Neuronal stem cell (in vitro differentiated cells): ENCODE measurements around the gene SYDE1.

Experiments
- DNase-seq: peaks from one replicate; pipeline ENCODE4 v3.0.0-alpha.2; 2013; ENCODE audit warnings: low spot score
- H2AFZ ChIP-seq: one replicate; pipeline ENCODE4 v1.6.1; 2013; ENCODE audit warnings: mild to moderate bottlenecking, low read length, inconsistent platforms
- H2AK5ac ChIP-seq: 2 replicates; pipeline ENCODE4 v1.6.1; 2013; ENCODE audit warnings: low read depth, mild to moderate bottlenecking, inconsistent platforms, low read length, moderate library complexity, mixed read lengths
- H2BK120ac ChIP-seq: 2 replicates; pipeline ENCODE4 v1.6.1; 2013; ENCODE audit warnings: low read depth, mild to moderate bottlenecking, inconsistent platforms, low read length, moderate library complexity, mixed read lengths
- H2BK12ac ChIP-seq: one replicate; pipeline ENCODE4 v1.6.1; 2013; ENCODE audit warnings: low read length, inconsistent platforms
- H2BK15ac ChIP-seq: 2 replicates; pipeline ENCODE4 v1.6.1; 2013; ENCODE audit warnings: mild to moderate bottlenecking, low read length, inconsistent platforms, mixed read lengths
- H2BK5ac ChIP-seq: one replicate; pipeline ENCODE4 v1.6.1; 2013; ENCODE audit warnings: inconsistent platforms, mild to moderate bottlenecking, low read length, moderate library complexity
- H3K14ac ChIP-seq: one replicate; pipeline ENCODE4 v1.6.1; 2013; ENCODE audit warnings: low read length, inconsistent platforms
- H3K18ac ChIP-seq: 2 replicates; pipeline ENCODE4 v1.6.1; 2013; ENCODE audit warnings: low read length, inconsistent platforms
- H3K23ac ChIP-seq: 2 replicates; pipeline ENCODE4 v1.6.1; 2013; ENCODE audit warnings: low read depth, mild to moderate bottlenecking, mixed read lengths, low read length, inconsistent platforms; ENCODE audit not compliant: poor library complexity
- H3K27ac ChIP-seq: replicated peaks from 3 replicates; pipeline ENCODE4 v1.5.1; 2013; ENCODE audit warnings: low read length, inconsistent platforms
- H3K27me3 ChIP-seq, 3 experiments: 2 replicates each; pipeline ENCODE4 v1.6.1; 2013; ENCODE audit warnings: low read length in 3 of 3, mild to moderate bottlenecking in 2 of 3, inconsistent platforms in 1 of 3, low read depth in 1 of 3, mixed read lengths in 1 of 3, moderate library complexity in 1 of 3; ENCODE audit not compliant: control insufficient read depth in 3 of 3, insufficient read depth in 3 of 3
- H3K36me3 ChIP-seq, 2 donors: replicated peaks in 1 of 2; 2 replicates each; pipeline ENCODE4 v1.6.1; 2013; ENCODE audit warnings: low read length in 2 of 2; ENCODE audit not compliant: control insufficient read depth in 2 of 2, insufficient read depth in 2 of 2
- H3K4ac ChIP-seq: 2 replicates; pipeline ENCODE4 v1.6.1; 2013; ENCODE audit warnings: inconsistent platforms, mild to moderate bottlenecking, low read length, moderate library complexity
- H3K4me1 ChIP-seq, 2 donors: 1 replicate in 1 of 2; 2 replicates in 1 of 2; pipeline ENCODE4 v1.6.1; 2013; ENCODE audit warnings: low read length in 2 of 2, low read depth in 1 of 2; ENCODE audit not compliant: control insufficient read depth in 2 of 2, insufficient read depth in 1 of 2
- H3K4me2 ChIP-seq: one replicate; pipeline ENCODE4 v1.6.1; 2013; ENCODE audit warnings: mild to moderate bottlenecking, low read length, inconsistent platforms; ENCODE audit not compliant: insufficient read depth, poor library complexity, severe bottlenecking
- H3K4me3 ChIP-seq, 2 donors: 2 replicates each; pipeline ENCODE4 v1.5.1; 2013; ENCODE audit warnings: low read length in 2 of 2, mild to moderate bottlenecking in 2 of 2, inconsistent platforms in 1 of 2, moderate library complexity in 1 of 2
- H3K79me1 ChIP-seq: one replicate; pipeline ENCODE4 v1.6.1; 2013; ENCODE audit warnings: low read depth, mild to moderate bottlenecking, inconsistent platforms, low read length, moderate library complexity
- H3K9ac ChIP-seq: one replicate; pipeline ENCODE4 v1.6.1; 2013; ENCODE audit warnings: mild to moderate bottlenecking, low read depth, low read length, inconsistent platforms; ENCODE audit not compliant: poor library complexity
- H3K9me3 ChIP-seq, 2 donors: replicated peaks in 1 of 2; 2 replicates each; pipeline versions ENCODE3 to v1.6.1; 2013; ENCODE audit warnings: low read length in 2 of 2, mild to moderate bottlenecking in 2 of 2, inconsistent platforms in 1 of 2, low read depth in 1 of 2, mixed read lengths in 1 of 2, moderate library complexity in 1 of 2; ENCODE audit not compliant: control insufficient read depth in 2 of 2, insufficient read depth in 1 of 2
- H4K8ac ChIP-seq: one replicate; pipeline ENCODE4 v1.6.1; 2013; ENCODE audit warnings: low read depth, mild to moderate bottlenecking, inconsistent platforms, low read length, moderate library complexity
- H4K91ac ChIP-seq: one replicate; pipeline ENCODE4 v1.6.1; 2013; ENCODE audit warnings: low read length, low read depth, mild to moderate bottlenecking, inconsistent platforms; ENCODE audit not compliant: poor library complexity
- WGBS, 2 donors: extraction: QIAGEN DNeasy Blood & Tissue Kit; methylation state at CpG; one replicate each; pipeline ENCODE4 v1.1.7; 2013; ENCODE audit warnings: missing lambda C conversion rate in 2 of 2, mixed read lengths in 1 of 2; ENCODE audit not compliant: insufficient read length in 2 of 2, insufficient replicate concordance in 1 of 2; ENCODE audit errors: extremely low coverage in 2 of 2; 5-methylcytosine and 5-hydroxymethylcytosine counted together

SYDE1 gene

GRCh38 chr19:15136234-15136954, 29.2 kb downstream of the SYDE1 start:
- H3K9ac ChIP-seq: no peak overlapping the region
- no peak overlapping the region for H3K23ac ChIP-seq
- H3K4me2 ChIP-seq: no peak overlapping the region
- no peak overlapping the region for H3K4me3 ChIP-seq
- no peak overlapping the region for H3K27ac ChIP-seq
- no peak for DNase-seq
- H3K18ac ChIP-seq: no peak overlapping the region
- no peak overlapping the region for H2AK5ac ChIP-seq
- H3K4me1 ChIP-seq: no peaks in the 10 kb centered on the region
- no peak overlapping the region for H2BK15ac ChIP-seq
- H3K36me3 ChIP-seq: no peaks in the 10 kb centered on the region
- H2AFZ ChIP-seq: no peak overlapping the region
- H3K79me1 ChIP-seq: no peaks in the 10 kb centered on the region
- no peak overlapping the region for H3K14ac ChIP-seq
- H4K8ac ChIP-seq: no peak overlapping the region
- no peak overlapping the region for H2BK12ac ChIP-seq
- H2BK120ac ChIP-seq: no peak overlapping the region
- H4K91ac ChIP-seq: no peak overlapping the region
- WGBS, 2 donors: no CpG with 5 or more reads among the region's 2 CpGs
- peaks cover 4 to 12% of the 10 kb centered on the region in 2 donors for H3K9me3 ChIP-seq
- H3K4ac ChIP-seq: no peak overlapping the region
- H2BK5ac ChIP-seq: no peak overlapping the region
- peaks cover 0 to 3% (median 0%) of the 10 kb centered on the region in 3 experiments for H3K27me3 ChIP-seq

DNA sequence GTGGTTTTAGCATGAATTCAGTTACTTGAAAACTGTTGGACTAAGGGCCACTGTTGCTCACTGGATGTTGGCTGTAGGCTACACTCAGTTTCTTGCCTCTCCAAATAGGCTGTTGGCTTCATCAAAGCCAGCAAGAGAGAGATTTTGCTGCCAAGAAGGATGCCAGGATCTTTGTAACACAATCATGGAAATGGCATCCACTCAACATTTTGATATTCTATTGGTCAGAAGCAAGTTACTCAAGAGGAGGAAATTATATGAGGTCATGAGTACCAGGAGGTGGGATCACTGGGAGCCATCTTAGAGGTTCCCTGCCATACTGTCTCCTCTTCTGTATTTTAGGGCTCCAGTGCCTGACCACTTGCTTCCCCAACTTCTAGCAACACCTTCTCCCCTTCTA, 30.6 kb downstream of the SYDE1 start:
- no peak overlapping the region for H3K9ac ChIP-seq

DNA sequence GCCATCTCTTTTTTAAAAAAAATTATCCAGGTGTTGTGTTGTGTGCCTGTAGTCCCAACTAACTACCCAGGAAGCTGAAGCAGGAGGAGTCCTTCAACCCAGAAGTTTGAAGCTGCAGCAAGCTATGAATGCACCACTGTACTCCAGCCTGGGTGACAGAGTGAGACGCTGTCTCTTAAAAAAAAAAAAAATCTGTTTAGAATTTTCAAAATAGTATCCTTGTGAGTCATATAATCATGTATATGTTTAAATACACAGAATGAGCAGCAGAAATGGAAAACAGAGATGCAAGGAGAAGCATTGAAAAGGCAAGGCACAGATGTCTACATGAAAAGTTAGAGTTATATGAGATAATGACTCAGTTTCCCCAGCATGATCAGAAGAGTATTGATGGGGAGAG, 31.2 kb downstream of the SYDE1 start:
- H3K36me3 ChIP-seq: no peaks in the 10 kb centered on the region
- no peak overlapping the region for H3K23ac ChIP-seq
- H3K4me1 ChIP-seq: no peaks in the 10 kb centered on the region
- H3K4me3 ChIP-seq: no peak overlapping the region
- H3K9me3 ChIP-seq: peaks cover 8 to 12% of the 10 kb centered on the region in 2 donors
- no peaks in the 10 kb centered on the region for H3K79me1 ChIP-seq
- H4K91ac ChIP-seq: no peak overlapping the region
- H4K8ac ChIP-seq: no peak overlapping the region
- no peak overlapping the region for H3K18ac ChIP-seq
- H3K4me2 ChIP-seq: no peak overlapping the region
- no peak overlapping the region for H3K9ac ChIP-seq
- peaks cover 0 to 3% (median 3%) of the 10 kb centered on the region in 3 experiments for H3K27me3 ChIP-seq
- H2AFZ ChIP-seq: no peak overlapping the region
- H2BK5ac ChIP-seq: no peak overlapping the region
- no peak overlapping the region for H2BK15ac ChIP-seq
- no peak overlapping the region for H2AK5ac ChIP-seq
- H2BK12ac ChIP-seq: no peak overlapping the region
- H3K4ac ChIP-seq: no peak overlapping the region
- DNase-seq: no peak
- no CpG with 5 or more reads among the region's 1 CpG for WGBS, 2 donors
- no peak overlapping the region for H3K14ac ChIP-seq
- no peak overlapping the region for H3K27ac ChIP-seq
- H2BK120ac ChIP-seq: no peak overlapping the region

More for the DNA sequence above, 30.6 kb downstream of the SYDE1 start:
- H2BK15ac ChIP-seq: no peak overlapping the region
- no peak overlapping the region for H2BK12ac ChIP-seq
- no peak overlapping the region for H2BK120ac ChIP-seq
- no peak overlapping the region for H4K91ac ChIP-seq
- H3K9me3 ChIP-seq: peaks cover 8 to 12% of the 10 kb centered on the region in 2 donors
- no peak for DNase-seq
- no peak overlapping the region for H3K4me3 ChIP-seq
- H2AK5ac ChIP-seq: no peak overlapping the region
- no peak overlapping the region for H3K27ac ChIP-seq
- no peak overlapping the region for H3K4me2 ChIP-seq
- peaks cover 0 to 3% (median 3%) of the 10 kb centered on the region in 3 experiments for H3K27me3 ChIP-seq
- H3K18ac ChIP-seq: no peak overlapping the region
- no peaks in the 10 kb centered on the region for H3K4me1 ChIP-seq
- H3K4ac ChIP-seq: no peak overlapping the region
- H3K14ac ChIP-seq: no peak overlapping the region
- H3K23ac ChIP-seq: no peak overlapping the region
- no peaks in the 10 kb centered on the region for H3K36me3 ChIP-seq
- no peak overlapping the region for H4K8ac ChIP-seq
- no peaks in the 10 kb centered on the region for H3K79me1 ChIP-seq
- no peak overlapping the region for H2AFZ ChIP-seq
- no peak overlapping the region for H2BK5ac ChIP-seq

DNA sequence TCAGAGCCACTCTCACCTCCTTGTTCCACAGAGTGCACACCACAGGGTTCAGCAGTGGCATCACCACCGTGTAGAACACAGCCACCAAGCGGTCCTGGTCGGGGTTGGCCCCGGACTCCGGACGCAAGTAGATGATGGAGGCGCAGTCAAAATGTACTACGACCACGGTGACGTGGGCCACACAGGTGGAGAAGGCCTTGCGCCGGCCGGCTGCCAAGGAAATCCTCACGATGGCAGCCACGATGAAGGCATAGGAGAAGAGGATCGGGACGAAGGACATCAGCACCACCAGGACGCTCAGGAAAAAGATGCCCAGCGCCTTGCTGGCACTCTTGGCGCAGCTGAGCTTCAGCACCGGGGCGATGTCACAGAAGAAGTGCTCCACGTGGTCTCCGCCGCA, 33.9 kb downstream of the SYDE1 start:
- H3K4me2 ChIP-seq: no peak overlapping the region
- no peaks in the 10 kb centered on the region for H3K79me1 ChIP-seq
- peaks cover 8 to 16% of the 10 kb centered on the region in 2 donors for H3K9me3 ChIP-seq
- H2BK12ac ChIP-seq: no peak overlapping the region
- no peak overlapping the region for H3K4ac ChIP-seq
- H3K18ac ChIP-seq: no peak overlapping the region
- no peak overlapping the region for H2BK15ac ChIP-seq
- H2AK5ac ChIP-seq: peak overlapping the region; percentile 10
- peak overlapping the region; percentile 19 for H4K8ac ChIP-seq
- H2AFZ ChIP-seq: no peak overlapping the region
- no peak overlapping the region for H3K23ac ChIP-seq
- H3K4me1 ChIP-seq: no peaks in the 10 kb centered on the region
- H4K91ac ChIP-seq: no peak overlapping the region
- no peak overlapping the region for H3K4me3 ChIP-seq
- H3K9ac ChIP-seq: no peak overlapping the region
- H3K27me3 ChIP-seq: peaks cover 0 to 3% (median 3%) of the 10 kb centered on the region in 3 experiments
- H3K36me3 ChIP-seq: no peaks in the 10 kb centered on the region
- no peak overlapping the region for H3K27ac ChIP-seq
- WGBS, 2 donors: no CpG with 5 or more reads among the region's 25 CpGs
- H3K14ac ChIP-seq: peak overlapping the region; percentile 90
- no peak for DNase-seq
- H2BK120ac ChIP-seq: no peak overlapping the region
- H2BK5ac ChIP-seq: no peak overlapping the region
